Bronchial epithelial cell (primary cell): ENCODE data around the gene TXNRD3. TPM values are rescaled to one million over a fixed set of nuclear protein-coding genes. Genes with fewer than 3 reads are reported as not detected.

Experiments
- DNase-seq: peaks from one replicate; pipeline ENCODE4 v3.0.0-alpha.2; 2010; ENCODE audit warnings: low read depth
- FAIRE-seq: peaks from 2 replicates; lab custom pipeline; 2011; peaks lifted over from hg19 to GRCh38; lab: Jason Lieb, UNC
- H3K27me3 ChIP-seq: 2 replicates; pipeline ENCODE4 v1.5.1; 2011; ENCODE audit warnings: low read length; ENCODE audit not compliant: control insufficient read depth, insufficient read depth
- H3K36me3 ChIP-seq: 2 replicates; pipeline ENCODE4 v1.5.1; 2011; ENCODE audit warnings: low read length; ENCODE audit not compliant: control insufficient read depth, insufficient read depth
- H3K4me3 ChIP-seq: 2 replicates; pipeline ENCODE4 v1.5.1; 2011; ENCODE audit warnings: mild to moderate bottlenecking, low read depth, low read length, control low read depth
- CTCF ChIP-seq: IDR thresholded peaks from 2 replicates; pipeline ENCODE4 v1.5.1; 2011; ENCODE audit warnings: mild to moderate bottlenecking, moderate library complexity, low read length, control low read depth, inconsistent platforms; ENCODE audit not compliant: insufficient read depth, severe bottlenecking
- total RNA-seq: library from RNA; depleted of rRNA; stranded (reverse); fragments of >200 nt; gene quantifications from 2 replicates; pipeline ENCODE4 v1.2.1, GENCODE V29; 2014

TXNRD3 gene
- total RNA-seq, 1 donor from 2014 or later: 10.3 TPM

DNA sequence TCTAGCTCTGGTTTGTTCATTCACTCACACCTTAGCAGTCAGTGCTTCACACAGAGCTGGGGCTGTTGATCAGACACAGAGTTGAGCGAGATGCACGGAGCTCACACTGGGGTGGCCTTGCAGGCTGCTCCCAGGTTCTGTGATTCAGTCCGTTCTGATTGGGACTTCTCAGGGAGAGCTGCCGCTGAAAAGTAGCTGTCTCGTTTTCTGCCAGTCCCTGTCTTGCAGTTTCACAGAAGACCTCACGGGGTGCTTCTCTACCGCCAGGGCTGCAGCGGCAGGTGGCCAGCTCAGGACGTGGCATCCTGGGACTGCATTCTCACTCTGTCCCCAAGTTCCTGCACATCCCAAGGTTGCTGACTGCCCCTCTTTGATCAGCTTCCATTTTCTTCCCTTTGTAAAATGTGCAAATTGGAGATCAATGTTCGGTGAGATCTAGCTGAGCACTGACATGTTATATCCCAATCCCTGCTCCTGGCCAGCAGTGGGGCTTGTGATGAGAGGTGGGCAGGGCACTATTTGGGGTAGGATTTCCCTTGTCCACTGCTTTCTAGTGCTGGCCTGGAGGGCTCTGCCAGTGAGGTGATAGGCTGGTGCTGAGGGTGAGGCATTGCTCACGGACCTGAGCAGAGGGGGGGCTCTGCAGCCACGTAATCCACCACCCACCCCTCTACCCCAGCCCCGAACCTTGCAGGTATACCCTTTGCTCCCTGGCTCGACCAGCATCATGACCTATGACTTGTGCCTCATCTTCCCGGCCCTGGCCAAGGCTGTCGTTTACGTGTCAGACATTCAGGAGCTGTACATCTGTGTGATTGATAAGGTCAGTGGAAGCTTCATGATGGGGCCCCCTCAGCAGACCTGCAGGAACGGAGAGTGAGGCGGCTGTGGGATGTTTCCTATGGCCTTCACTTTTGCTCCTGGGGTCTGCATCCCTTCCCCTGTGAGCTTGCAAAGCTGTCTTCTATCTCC is 5.3 kb upstream of the TXNRD3 start:
- TF ChIP-seq CTCF: peak; percentile 51
- no peak overlapping the region for H3K4me3 ChIP-seq
- DNase-seq (no peak), FAIRE-seq (peak; percentile 70)
- H3K27me3 ChIP-seq: peaks cover 7% of the 10 kb centered on the region
- H3K36me3 ChIP-seq: no peaks in the 10 kb centered on the region

- H3K36me3 ChIP-seq: no peaks in the 10 kb centered on the region
- no peak for TF ChIP-seq CTCF
- no peak overlapping the region for H3K4me3 ChIP-seq
- no peak for FAIRE-seq
- H3K27me3 ChIP-seq: peaks cover 7% of the 10 kb centered on the region
- no peak for DNase-seq
These were observed 3.7 kb upstream of the TXNRD3 start for GRCh38 chr3:126658584-126658983.

DNA sequence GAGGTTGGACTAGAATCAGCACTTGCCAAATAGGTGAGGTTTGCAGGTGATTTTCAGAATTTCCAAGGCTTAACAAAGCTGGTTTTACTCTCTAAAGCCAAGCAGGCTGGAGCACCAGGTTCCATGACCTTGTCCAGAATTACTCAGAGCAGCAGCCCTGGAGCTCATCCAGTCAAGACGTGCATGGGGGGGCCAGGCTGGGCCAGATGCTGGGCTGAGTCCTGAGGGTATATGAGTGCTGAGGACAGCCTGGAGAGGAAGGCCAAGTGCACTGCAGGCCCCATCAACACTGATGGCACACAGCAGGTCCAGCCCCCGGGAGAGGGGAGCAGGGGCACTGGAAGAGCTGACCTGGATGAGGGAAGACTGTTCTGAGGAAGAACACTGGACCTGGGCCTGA is 3.0 kb upstream of the TXNRD3 start:
- no peak for FAIRE-seq
- no peak for DNase-seq
- no peaks in the 10 kb centered on the region for H3K36me3 ChIP-seq
- peaks cover 5% of the 10 kb centered on the region for H3K27me3 ChIP-seq
- no peak overlapping the region for H3K4me3 ChIP-seq
- TF ChIP-seq CTCF: no peak

- FAIRE-seq: peak; percentile 75
These were observed 1.6 kb upstream of the TXNRD3 start for GRCh38 chr3:126656371-126657134.

GRCh38 chr3:126655887-126656286 is 963 bp upstream of the TXNRD3 start:
- no peak for FAIRE-seq
- Histone ChIP-seq H3K36me3 (no peaks in the 10 kb centered on the region), H3K4me3 (no peak overlapping the region), H3K27me3 (no peaks in the 10 kb centered on the region)
- DNase-seq: no peak
- no peak for TF ChIP-seq CTCF

More at GRCh38 chr3:126656371-126657134, 1.6 kb upstream of the TXNRD3 start:
- TF ChIP-seq CTCF: no peak
- DNase-seq: no peak
- no peak overlapping the region for H3K4me3 ChIP-seq
- no peaks in the 10 kb centered on the region for H3K27me3 ChIP-seq
- no peaks in the 10 kb centered on the region for H3K36me3 ChIP-seq
